Medulla oblongata (tissue), 1 donor: Measurements from ENCODE around the gene CCDC97.
A peak's percentile ranks its signal among the peaks of the same experiment; 100 is the strongest.

Experiments used
- DNase-seq: peaks from one replicate; pipeline ENCODE4 v3.0.0-alpha.2; 2015; ENCODE audit errors: extremely low spot score

The CCDC97 gene

DNA sequence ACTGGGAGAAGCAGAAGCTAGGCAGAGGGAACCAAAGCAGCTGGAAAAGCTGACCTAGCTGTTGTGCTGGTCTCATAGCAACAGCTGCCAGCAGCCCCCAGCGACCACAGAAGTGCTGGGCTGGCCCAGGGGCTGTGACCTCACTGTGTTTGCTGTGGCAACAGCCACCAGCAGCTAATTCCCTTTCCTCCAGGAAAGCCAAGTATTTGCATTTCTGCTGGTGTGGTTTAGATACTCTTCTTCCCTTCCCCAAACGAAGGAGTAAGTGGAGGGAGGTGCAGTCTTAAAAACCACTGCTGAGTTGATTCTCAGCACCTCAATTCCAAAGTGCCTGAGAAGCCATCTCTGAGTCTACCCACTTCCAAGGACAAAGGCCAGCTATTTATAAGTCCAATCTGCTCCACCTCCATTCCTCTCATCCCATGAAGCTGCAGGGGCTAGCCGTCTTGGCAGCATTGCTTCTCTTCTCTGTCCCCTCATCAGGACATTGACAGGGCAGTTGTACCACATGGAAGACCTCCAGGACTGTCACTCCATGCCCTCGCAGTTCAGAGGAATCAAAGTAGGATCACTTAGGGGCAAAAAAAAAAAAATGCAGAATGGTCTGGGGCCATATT, 11.5 kb upstream of the CCDC97 start:
- peak; percentile 26 for DNase-seq

- peak; percentile 35 for DNase-seq
Observed at GRCh38 chr19:41299046-41299754, 10.8 kb upstream of the CCDC97 start.

DNA sequence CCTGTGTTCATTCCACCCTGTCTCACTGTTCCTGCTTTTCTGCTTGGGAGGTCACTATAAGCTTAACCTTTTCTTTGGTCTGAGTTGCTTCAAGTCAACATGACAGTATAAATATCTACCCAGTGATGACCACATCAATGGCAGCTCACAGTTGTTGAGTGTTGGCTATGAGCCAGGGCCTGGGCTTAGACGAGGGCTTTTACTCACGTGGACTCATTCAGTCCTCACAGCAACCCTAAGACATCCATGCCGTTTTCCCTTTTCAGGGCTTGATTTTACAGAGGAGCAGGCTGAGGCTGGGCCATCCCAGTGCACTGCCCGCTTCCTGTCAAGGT, 10.2 kb upstream of the CCDC97 start:
- peak; percentile 46 for DNase-seq

DNA sequence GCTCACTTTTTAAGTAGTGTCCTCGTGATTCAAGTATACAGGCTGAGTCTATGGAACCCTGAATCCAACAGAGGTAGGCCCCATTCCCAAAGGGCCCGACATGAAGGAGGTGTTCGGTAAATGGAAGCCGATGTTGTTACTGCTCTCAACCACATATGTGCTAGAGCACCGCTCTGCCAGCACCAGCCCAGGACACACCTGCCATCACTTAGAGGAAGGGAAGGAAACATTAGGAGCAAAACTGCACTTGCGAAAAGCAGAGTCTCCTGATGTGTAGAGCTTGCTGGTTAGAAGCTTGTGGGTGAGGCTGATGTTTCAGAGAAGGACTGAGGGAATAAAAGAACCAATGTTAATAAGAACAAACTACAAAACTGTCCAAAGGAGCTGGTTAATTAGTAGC, 9.4 kb upstream of the CCDC97 start:
- no peak for DNase-seq

GRCh38 chr19:41302624-41303351, 7.2 kb upstream of the CCDC97 start:
- no peak for DNase-seq

GRCh38 chr19:41303954-41304353, 6.0 kb upstream of the CCDC97 start:
- no peak for DNase-seq

- DNase-seq, result no peak
Observed at GRCh38 chr19:41304706-41305483, 5.1 kb upstream of the CCDC97 start.

GRCh38 chr19:41305927-41306793, 3.8 kb upstream of the CCDC97 start:
- no peak for DNase-seq

GRCh38 chr19:41307090-41307875, 2.7 kb upstream of the CCDC97 start:
- no peak for DNase-seq

DNA sequence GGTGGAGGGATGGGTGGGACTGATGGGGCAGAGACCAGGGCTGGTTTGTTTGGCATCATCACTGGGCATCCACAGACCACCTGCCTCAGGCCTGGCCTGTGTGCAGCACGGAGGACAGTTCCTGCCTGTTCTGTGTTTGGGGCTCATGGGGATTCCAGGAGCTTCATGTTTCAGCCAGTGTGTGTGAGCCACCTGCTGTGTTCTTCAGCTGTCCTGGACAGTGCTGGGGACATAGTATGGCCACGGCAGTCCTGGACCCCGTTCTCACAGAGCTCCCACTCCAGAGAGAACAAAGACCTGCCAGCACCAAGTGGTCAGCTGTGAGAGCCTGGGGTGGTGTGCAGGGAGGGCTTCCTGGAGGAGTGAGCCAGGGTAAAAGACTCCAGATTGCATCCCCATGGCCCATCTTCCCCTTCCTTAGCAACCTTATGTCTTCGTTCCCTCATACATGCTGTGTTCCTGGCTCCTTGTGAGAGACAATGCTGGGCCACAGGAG, 2.0 kb upstream of the CCDC97 start:
- DNase-seq, result no peak

DNA sequence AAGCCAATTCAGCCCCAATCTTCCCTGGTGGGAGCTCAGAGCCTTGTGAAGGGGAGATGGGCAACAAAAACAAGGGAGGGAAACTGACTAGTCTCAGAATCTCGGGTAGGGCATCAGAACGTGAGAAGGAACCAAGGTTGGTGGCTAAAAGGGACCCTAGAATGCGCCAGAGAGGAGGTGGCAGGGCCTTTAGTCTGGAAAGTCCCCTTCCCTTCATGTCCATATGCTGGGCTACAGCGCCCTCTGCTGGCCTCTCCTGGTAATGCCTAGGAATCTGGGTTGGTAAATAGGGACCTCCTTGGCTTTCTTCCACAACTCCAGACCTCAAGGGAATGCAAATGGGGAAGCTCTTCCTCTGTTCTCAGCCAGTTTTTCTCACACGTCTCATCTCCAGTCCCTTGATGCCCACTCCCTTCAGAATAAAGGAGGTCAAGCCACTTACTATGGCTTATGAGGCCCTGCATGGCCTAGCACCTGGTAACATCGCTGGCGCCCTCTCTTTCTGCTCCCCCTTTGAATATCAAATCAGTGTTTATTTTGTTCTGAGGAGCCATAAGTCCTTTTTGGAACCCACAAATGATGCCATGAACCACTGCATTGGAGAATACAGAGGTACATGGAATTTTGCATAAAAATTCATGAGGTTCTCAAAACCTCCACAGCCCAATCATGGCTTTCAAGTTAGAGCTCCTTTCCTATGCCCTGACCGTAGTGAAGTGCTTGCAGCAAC, 1.4 kb upstream of the CCDC97 start:
- peak; percentile 97 for DNase-seq

DNA sequence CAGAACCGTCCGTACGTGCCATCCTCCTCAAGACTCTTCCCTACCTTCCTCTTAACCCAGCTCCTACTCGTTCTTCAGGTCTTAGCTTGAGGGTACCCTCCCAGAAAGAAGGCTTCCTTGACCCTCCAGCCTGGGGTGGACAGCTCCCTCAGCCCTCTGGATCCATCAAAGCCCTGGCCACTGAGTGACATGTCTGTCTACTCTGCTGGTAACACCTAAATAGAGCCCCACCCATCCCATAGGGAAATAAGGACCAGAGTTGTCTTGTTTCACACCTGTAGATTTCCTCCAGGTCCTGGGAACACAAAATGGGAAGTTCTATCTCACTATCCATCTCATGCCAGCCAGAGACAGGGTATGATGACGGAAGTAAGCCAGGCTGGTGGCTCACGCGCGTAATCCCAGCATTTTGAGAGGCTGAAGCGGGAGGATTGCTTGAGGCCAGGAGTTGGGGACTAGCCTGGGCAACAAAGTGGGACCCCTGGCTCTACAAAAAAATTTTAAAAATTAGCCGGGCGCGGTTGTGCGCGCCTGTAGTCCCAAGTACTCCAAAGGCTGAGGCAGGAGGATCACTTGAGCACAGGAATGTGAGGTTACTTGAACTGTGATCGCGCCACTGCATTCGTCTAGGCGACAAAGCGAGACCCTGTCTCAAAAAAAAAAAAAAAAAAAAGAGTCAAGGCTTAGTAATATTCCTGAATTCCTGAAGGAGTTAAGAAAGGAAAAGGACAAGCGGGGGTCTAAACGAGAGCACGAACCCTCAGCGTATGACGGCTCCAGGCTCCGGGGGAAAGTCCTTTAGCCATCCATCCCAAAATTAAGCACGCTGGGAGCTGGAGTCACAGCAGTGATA, 566 bp upstream of the CCDC97 start:
- peak; percentile 38 for DNase-seq

- DNase-seq, result no peak
Observed at GRCh38 chr19:41311072-41311471, 1.1 kb downstream of the CCDC97 start.

GRCh38 chr19:41311613-41312012, 1.6 kb downstream of the CCDC97 start:
- DNase-seq, result no peak

DNA sequence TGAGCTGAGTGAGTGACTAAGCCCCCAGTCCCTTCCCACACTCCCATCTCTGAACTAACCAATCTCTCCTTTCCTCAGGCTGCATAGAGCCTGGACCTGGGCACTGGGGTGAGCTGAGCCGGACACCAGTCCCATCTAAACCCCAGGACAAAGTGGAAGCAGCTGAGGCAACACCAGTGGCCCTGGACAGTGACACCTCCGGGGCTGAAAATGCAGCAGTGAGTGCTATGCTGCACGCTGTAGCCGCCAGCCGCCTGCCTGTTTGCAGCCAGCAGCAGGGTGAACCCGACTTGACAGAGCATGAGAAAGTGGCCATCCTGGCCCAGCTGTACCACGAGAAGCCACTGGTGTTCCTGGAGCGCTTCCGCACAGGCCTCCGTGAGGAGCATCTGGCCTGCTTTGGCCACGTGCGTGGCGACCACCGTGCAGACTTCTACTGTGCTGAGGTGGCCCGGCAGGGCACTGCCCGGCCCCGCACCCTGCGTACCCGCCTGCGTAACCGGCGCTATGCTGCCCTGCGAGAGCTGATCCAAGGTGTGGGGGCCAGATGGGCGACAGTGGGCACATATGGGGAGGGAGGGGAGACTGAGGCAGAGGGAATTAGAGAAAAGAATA, 6.4 kb downstream of the CCDC97 start:
- no peak for DNase-seq

- no peak for DNase-seq
Observed at GRCh38 chr19:41318696-41319499, 8.9 kb downstream of the CCDC97 start.

GRCh38 chr19:41319500-41320184, 9.7 kb downstream of the CCDC97 start:
- no peak for DNase-seq
